Hepatocyte (in vitro differentiated cells): ENCODE measurements around the gene PNCK. TPM values are rescaled to one million over a fixed set of nuclear protein-coding genes. Genes with fewer than 3 reads are reported as not detected.

ENCODE experiments used
- DNase-seq: peaks from one replicate; pipeline ENCODE4 v3.0.0-alpha.2; 2016; ENCODE audit warnings: low spot score
- H2AFZ ChIP-seq: fragments of 200-600 bp; sonication (generic); 2 replicates; pipeline ENCODE4 v1.6.0; 2016; ENCODE audit warnings: antibody characterized with exemption, mild to moderate bottlenecking
- H3K27ac ChIP-seq: fragments of 200-600 bp; sonication (generic); 2 replicates; pipeline ENCODE4 v1.5.1; 2016; ENCODE audit warnings: mild to moderate bottlenecking
- H3K27me3 ChIP-seq: fragments of 200-600 bp; sonication (generic); 2 replicates; pipeline ENCODE4 v1.6.1; 2016
- H3K36me3 ChIP-seq: fragments of 200-600 bp; sonication (generic); replicated peaks from 2 replicates; pipeline ENCODE4 v1.5.1; 2016; ENCODE audit warnings: low read depth; ENCODE audit not compliant: insufficient read depth
- H3K4me1 ChIP-seq: fragments of 200-600 bp; sonication (generic); 2 replicates; pipeline ENCODE4 v1.5.1; 2016; ENCODE audit warnings: mild to moderate bottlenecking, moderate library complexity; ENCODE audit not compliant: insufficient read depth
- H3K4me2 ChIP-seq: fragments of 200-600 bp; sonication (generic); 2 replicates; pipeline ENCODE4 v1.6.0; 2016
- H3K4me3 ChIP-seq: fragments of 200-600 bp; sonication (generic); 2 replicates; pipeline ENCODE4 v1.5.1; 2016; ENCODE audit warnings: mild to moderate bottlenecking
- H3K79me2 ChIP-seq: fragments of 200-600 bp; sonication (generic); 2 replicates; pipeline ENCODE4 v1.6.0; 2017; ENCODE audit warnings: mild to moderate bottlenecking
- H3K9me2 ChIP-seq: fragments of 200-600 bp; sonication (generic); replicated peaks from 2 replicates; pipeline ENCODE4 v1.6.0; 2017; ENCODE audit warnings: mild to moderate bottlenecking; ENCODE audit not compliant: insufficient read depth
- H3K9me3 ChIP-seq: fragments of 200-600 bp; sonication (generic); 2 replicates; pipeline ENCODE4 v1.5.1; 2016; ENCODE audit warnings: low read depth, mild to moderate bottlenecking
- H4K20me1 ChIP-seq: fragments of 200-600 bp; sonication (generic); 2 replicates; pipeline ENCODE4 v1.6.0; 2016; ENCODE audit warnings: mild to moderate bottlenecking; ENCODE audit not compliant: insufficient read depth, poor library complexity, severe bottlenecking
- EZH2 ChIP-seq: fragments of 200-600 bp; sonication (generic); IDR thresholded peaks from 2 replicates; pipeline ENCODE4 v1.6.1; 2016; ENCODE audit warnings: antibody characterized with exemption, mild to moderate bottlenecking, borderline replicate concordance
- EZH2phosphoT487 ChIP-seq: fragments of 200-600 bp; sonication (generic); IDR thresholded peaks from one replicate; pipeline ENCODE4 v1.6.1; 2018; ENCODE audit warnings: antibody characterized with exemption, mild to moderate bottlenecking, low read depth, moderate library complexity; ENCODE audit not compliant: unreplicated experiment, severe bottlenecking
- WGBS: methylation state at CpG from one replicate; pipeline ENCODE4 v1.1.6; 2016; ENCODE audit warnings: low lambda C conversion rate; ENCODE audit errors: missing lambda C conversion rate; 5-methylcytosine and 5-hydroxymethylcytosine counted together
- polyA plus RNA-seq: library from polyadenylated mRNA; unstranded; fragments of >200 nt; fragmentation: Nextera tagmentation; extraction: Ambion mirVana; gene quantifications from 2 replicates; pipeline ENCODE4 v1.2.1, GENCODE V29; 2016
- total RNA-seq: library from RNA; depleted of rRNA; stranded (reverse); fragments of >200 nt; gene quantifications from 2 replicates; pipeline ENCODE4 v1.2.3, GENCODE V29; 2014
- TF ChIP-seq, protein P1 (sequence below): fragments of 200-600 bp; sonication (generic); IDR thresholded peaks from 2 replicates; pipeline ENCODE4 v1.5.1; 2016; ENCODE audit warnings: antibody characterized with exemption, mild to moderate bottlenecking; ENCODE audit not compliant: poor library complexity

Gene PNCK
- total and polyA plus RNA-seq, 2 experiments from 2014 or later, result 0.28 to 2.2 TPM

DNA sequence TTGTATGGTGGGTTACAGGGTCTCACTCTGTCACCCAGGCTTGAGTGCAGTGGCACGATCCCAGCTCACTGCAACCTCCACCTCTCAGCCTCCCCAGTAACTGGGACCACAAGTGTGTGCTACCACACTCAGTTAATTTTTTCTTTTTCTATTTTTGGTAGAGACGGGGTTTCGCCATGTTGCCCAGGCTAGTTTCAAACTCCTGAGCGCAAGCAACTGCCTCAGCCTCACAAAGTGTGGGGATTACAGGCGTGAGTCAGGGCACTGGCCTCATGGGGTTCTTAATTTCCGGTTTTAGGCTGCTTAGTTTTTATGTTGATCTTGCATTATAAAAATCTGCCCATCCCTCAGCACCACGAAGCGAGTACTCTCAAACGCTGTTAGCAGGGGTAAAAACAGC is 43.8 kb upstream of the PNCK start:
- H3K36me3 ChIP-seq, result no peaks in the 10 kb centered on the region
- H4K20me1 ChIP-seq, result peaks cover under 1% of the 10 kb centered on the region
- DNase-seq, result no peak
- no peak overlapping the region for H3K4me3 ChIP-seq
- no peaks in the 10 kb centered on the region for H3K9me2 ChIP-seq
- H3K4me1 ChIP-seq, result peaks cover 7% of the 10 kb centered on the region
- no peaks in the 10 kb centered on the region for H3K9me3 ChIP-seq
- TF ChIP-seq EZH2phosphoT487 (no peak), EZH2 (no peak)
- TF ChIP-seq, protein P1, sequence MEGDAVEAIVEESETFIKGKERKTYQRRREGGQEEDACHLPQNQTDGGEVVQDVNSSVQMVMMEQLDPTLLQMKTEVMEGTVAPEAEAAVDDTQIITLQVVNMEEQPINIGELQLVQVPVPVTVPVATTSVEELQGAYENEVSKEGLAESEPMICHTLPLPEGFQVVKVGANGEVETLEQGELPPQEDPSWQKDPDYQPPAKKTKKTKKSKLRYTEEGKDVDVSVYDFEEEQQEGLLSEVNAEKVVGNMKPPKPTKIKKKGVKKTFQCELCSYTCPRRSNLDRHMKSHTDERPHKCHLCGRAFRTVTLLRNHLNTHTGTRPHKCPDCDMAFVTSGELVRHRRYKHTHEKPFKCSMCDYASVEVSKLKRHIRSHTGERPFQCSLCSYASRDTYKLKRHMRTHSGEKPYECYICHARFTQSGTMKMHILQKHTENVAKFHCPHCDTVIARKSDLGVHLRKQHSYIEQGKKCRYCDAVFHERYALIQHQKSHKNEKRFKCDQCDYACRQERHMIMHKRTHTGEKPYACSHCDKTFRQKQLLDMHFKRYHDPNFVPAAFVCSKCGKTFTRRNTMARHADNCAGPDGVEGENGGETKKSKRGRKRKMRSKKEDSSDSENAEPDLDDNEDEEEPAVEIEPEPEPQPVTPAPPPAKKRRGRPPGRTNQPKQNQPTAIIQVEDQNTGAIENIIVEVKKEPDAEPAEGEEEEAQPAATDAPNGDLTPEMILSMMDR, result no peak
- H3K79me2 ChIP-seq, result peaks cover 25% of the 10 kb centered on the region
- no peaks in the 10 kb centered on the region for H3K27me3 ChIP-seq
- H3K27ac ChIP-seq, result no peak overlapping the region
- H2AFZ ChIP-seq, result no peak overlapping the region
- 87% methylated on average over 9 of the region's 9 CpGs for WGBS
- no peak overlapping the region for H3K4me2 ChIP-seq

DNA sequence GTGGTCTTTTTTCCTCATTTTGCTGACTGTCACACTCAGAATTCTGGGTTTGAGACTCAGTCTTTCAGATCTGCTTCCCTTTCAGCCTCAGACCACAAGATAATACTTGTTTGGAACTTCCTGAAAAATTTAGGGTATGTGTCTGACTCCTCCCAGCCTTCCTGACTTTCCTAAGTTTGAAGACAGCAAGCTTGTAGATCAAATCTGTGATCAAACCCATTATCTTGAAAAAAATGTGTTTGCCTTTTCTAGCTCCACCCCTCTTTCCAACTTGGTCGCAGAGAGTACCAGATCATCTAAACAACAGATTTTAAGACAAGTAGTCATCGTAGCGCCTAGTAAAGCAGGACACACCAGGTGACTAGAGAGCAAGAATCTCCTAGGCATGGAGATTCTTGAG is 40.6 kb upstream of the PNCK start:
- Histone ChIP-seq H3K4me3 (no peak overlapping the region), H3K27ac (no peak overlapping the region), H3K4me1 (no peaks in the 10 kb centered on the region), H3K9me3 (no peaks in the 10 kb centered on the region), H3K79me2 (no peaks in the 10 kb centered on the region), H3K36me3 (no peaks in the 10 kb centered on the region), H3K27me3 (no peaks in the 10 kb centered on the region), H3K4me2 (no peak overlapping the region), H4K20me1 (no peaks in the 10 kb centered on the region), H3K9me2 (no peaks in the 10 kb centered on the region), H2AFZ (no peak overlapping the region)
- TF ChIP-seq EZH2phosphoT487 (no peak), EZH2 (no peak)
- TF ChIP-seq, protein P1, result no peak
- no peak for DNase-seq
- 76% methylated on average over 3 of the region's 3 CpGs for WGBS

DNA sequence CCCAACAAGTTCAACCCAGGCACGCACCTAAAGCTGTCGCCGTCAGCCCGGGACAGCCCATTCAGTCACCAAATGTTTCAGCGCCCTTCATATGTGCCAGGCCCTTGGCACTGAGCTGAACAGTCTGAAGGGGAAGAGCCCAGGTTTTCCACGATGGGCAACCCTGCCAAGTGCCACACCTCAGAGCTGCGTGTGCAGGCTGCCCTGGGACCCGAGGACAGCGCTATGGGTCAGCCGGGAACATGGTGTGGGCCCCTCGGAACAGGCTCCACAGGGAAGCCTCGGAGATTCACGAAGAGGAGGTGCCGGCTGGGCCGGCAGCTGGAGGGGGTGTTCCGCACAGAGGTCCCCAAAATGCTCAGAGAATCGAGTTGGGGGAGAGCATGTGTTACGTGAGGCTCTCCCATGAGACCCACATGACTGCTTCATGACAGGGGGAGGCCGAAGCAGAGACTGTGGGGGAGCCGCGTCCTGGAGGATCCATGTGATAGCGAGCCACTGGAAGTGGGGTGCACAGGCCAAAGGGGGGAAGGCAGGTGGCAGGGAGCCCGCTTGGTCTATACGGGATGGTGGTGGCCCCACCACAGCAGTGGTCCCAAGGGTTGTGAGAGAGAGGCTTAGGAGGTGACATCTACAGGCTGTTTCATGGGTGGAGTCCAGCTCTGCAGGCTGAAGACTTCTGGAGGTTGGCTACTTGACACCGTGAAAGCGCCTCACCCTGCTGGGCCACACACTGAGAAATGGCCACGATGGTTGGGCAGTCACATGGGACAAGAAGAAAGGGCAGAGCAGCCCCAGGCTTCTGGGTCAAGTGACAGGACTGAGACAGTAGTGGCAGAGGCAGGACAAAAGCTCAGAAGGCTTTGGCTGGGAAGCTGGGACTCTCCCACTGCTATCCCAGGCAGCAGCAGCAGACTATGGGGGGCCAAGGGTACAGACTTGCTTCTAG is 36.4 kb upstream of the PNCK start:
- Histone ChIP-seq H3K9me2 (no peaks in the 10 kb centered on the region), H3K36me3 (no peaks in the 10 kb centered on the region), H3K79me2 (no peaks in the 10 kb centered on the region), H3K9me3 (no peaks in the 10 kb centered on the region), H3K4me1 (no peaks in the 10 kb centered on the region), H3K27me3 (no peaks in the 10 kb centered on the region), H3K4me2 (no peak overlapping the region), H2AFZ (no peak overlapping the region), H4K20me1 (no peaks in the 10 kb centered on the region), H3K4me3 (no peak overlapping the region), H3K27ac (no peak overlapping the region)
- no peak for DNase-seq
- 87% methylated on average over 26 of the region's 27 CpGs for WGBS
- no peak for TF ChIP-seq EZH2
- no peak for TF ChIP-seq EZH2phosphoT487
- TF ChIP-seq, protein P1, result no peak
